Suprapubic skin (tissue), 4 donors: ENCODE measurements around the gene ARID5A. TPM values are rescaled to one million over a fixed set of nuclear protein-coding genes. Genes with fewer than 3 reads are reported as not detected.

Experiments
- DNase-seq, 2 donors: peaks; one replicate each; pipeline ENCODE4 v3.0.0-alpha.2; 2019; ENCODE audit warnings: low spot score in 2 of 2
- H3K27ac ChIP-seq: fragments of 200-600 bp; sonication (generic); one replicate; pipeline ENCODE4 v1.5.1; 2019
- H3K27me3 ChIP-seq: fragments of 200-600 bp; sonication (generic); one replicate; pipeline ENCODE4 v1.5.1; 2019
- H3K36me3 ChIP-seq: fragments of 200-600 bp; sonication (generic); one replicate; pipeline ENCODE4 v1.5.1; 2019
- H3K4me1 ChIP-seq: fragments of 200-600 bp; sonication (generic); one replicate; pipeline ENCODE4 v1.5.1; 2019
- H3K4me3 ChIP-seq: fragments of 200-600 bp; sonication (generic); one replicate; pipeline ENCODE4 v1.5.1; 2019; ENCODE audit warnings: mild to moderate bottlenecking
- H3K9me3 ChIP-seq: fragments of 200-600 bp; sonication (generic); one replicate; pipeline ENCODE4 v1.5.1; 2019
- CTCF ChIP-seq, 2 donors: fragments of 200-600 bp in 1 of 2; fragments of 450-650 bp in 1 of 2; sonication (generic) in 1 of 2; IDR thresholded peaks; one replicate each; pipeline ENCODE4 v1.5.1; 2016 to 2019; ENCODE audit warnings: antibody characterized with exemption in 2 of 2, mild to moderate bottlenecking in 1 of 2, moderate library complexity in 1 of 2
- EP300 ChIP-seq: sonication (generic); formaldehyde crosslinking; IDR thresholded peaks from one replicate; pipeline ENCODE4 v1.6.1; 2017; ENCODE audit warnings: antibody characterized with exemption
- POLR2A ChIP-seq, 2 donors: fragments of 450-650 bp; IDR thresholded peaks; one replicate each; pipeline ENCODE4 v1.6.1; 2017; ENCODE audit warnings: antibody characterized with exemption in 2 of 2, mild to moderate bottlenecking in 2 of 2, moderate library complexity in 2 of 2
- POLR2AphosphoS5 ChIP-seq, 3 donors: sonication (generic); formaldehyde crosslinking; IDR thresholded peaks; one replicate each; pipeline ENCODE4 v1.6.1; 2017; ENCODE audit warnings: antibody characterized with exemption in 3 of 3
- WGBS: methylation state at CpG from one replicate; pipeline ENCODE4 v1.1.5; 2018; 5-methylcytosine and 5-hydroxymethylcytosine counted together
- total RNA-seq, 4 donors: library from RNA; depleted of rRNA; stranded (reverse); fragments of >200 nt; gene quantifications; one replicate each; pipeline ENCODE4 v1.1.0, GENCODE V29; 2016

The ARID5A gene, protein sequence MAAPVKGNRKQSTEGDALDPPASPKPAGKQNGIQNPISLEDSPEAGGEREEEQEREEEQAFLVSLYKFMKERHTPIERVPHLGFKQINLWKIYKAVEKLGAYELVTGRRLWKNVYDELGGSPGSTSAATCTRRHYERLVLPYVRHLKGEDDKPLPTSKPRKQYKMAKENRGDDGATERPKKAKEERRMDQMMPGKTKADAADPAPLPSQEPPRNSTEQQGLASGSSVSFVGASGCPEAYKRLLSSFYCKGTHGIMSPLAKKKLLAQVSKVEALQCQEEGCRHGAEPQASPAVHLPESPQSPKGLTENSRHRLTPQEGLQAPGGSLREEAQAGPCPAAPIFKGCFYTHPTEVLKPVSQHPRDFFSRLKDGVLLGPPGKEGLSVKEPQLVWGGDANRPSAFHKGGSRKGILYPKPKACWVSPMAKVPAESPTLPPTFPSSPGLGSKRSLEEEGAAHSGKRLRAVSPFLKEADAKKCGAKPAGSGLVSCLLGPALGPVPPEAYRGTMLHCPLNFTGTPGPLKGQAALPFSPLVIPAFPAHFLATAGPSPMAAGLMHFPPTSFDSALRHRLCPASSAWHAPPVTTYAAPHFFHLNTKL
- 10 to 100 TPM; 11.4 to 22.4 (median 15.0) TPM for total RNA-seq

- no peaks in the 10 kb centered on the region for H3K36me3 ChIP-seq
- H3K9me3 ChIP-seq = no peaks in the 10 kb centered on the region
- peaks cover 87% of the 10 kb centered on the region for H3K4me1 ChIP-seq
- peak; percentile 69 to 97 for TF ChIP-seq POLR2A (IDR thresholded peaks at IDR 0.05)
- no peak for TF ChIP-seq POLR2AphosphoS5 (IDR thresholded peaks at IDR 0.05)
- peak; percentile 5 to 33 for TF ChIP-seq CTCF (IDR thresholded peaks at IDR 0.05)
- peak within 1 kb of the TSS; percentile 86 for H3K27ac ChIP-seq
- 0% methylated on average over 19 of the region's 69 CpGs for WGBS
- H3K27me3 ChIP-seq = no peaks in the 10 kb centered on the region
- H3K4me3 ChIP-seq = peak within 1 kb of the TSS; percentile 62
- peak; percentile 95 to 97 for DNase-seq
Observed at GRCh38 chr2:96536445-96537065, at the start of gene ARID5A. ARID5A (plus strand) TSS chr2:96536752; CDS start chr2:96536827, 75 bp downstream.

DNA sequence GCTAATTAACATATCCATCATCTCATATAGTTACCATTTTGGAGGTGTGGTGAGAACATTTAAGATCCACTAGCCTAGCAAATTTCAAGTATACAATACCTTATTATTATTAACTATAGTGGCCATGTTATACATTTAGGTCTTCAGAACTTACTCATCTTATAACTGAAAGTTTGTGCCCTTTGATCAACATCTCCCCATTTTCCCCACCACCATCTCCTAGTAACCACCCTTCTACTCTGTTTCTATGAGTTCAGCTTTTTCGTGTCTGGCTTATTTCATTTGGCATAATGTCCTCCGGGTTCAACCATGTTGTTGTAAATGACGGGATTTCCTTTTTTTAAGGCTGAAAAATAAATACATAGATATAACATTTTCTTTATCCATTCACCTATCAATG is 47.3 kb upstream of the ARID5A start:
- no peak overlapping the region for H3K27ac ChIP-seq
- WGBS = 91% methylated on average over 3 of the region's 3 CpGs
- peaks cover 17% of the 10 kb centered on the region for H3K4me1 ChIP-seq
- H3K27me3 ChIP-seq = no peaks in the 10 kb centered on the region
- no peak for DNase-seq
- H3K36me3 ChIP-seq = no peaks in the 10 kb centered on the region
- H3K9me3 ChIP-seq = no peaks in the 10 kb centered on the region
- no peak for TF ChIP-seq POLR2A (IDR thresholded peaks at IDR 0.05)
- no peak for TF ChIP-seq CTCF (IDR thresholded peaks at IDR 0.05)
- no peak for TF ChIP-seq EP300
- no peak for TF ChIP-seq POLR2AphosphoS5 (IDR thresholded peaks at IDR 0.05)
- no peak overlapping the region for H3K4me3 ChIP-seq

DNA sequence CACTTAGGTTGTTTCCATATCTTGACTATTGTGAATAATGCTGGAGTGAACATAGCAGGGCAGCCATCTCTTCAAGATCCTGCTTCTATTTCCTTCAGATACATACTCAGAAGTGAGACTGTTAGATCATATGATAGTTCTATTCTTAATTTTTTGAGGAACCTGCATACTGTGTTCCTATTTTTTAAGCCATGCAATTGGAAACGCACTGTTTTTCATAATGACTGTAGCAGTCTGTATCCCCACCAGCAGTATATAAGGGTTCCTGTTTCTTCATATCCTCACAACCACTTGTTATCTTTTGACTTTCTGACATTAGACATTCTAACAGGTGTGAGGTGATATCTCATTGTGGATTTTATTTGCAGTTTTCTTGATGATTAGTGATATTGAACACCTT is 46.9 kb upstream of the ARID5A start:
- H3K27ac ChIP-seq = no peak overlapping the region
- H3K36me3 ChIP-seq = no peaks in the 10 kb centered on the region
- peaks cover 4% of the 10 kb centered on the region for H3K9me3 ChIP-seq
- peaks cover 17% of the 10 kb centered on the region for H3K4me1 ChIP-seq
- TF ChIP-seq EP300 (no peak), CTCF (IDR thresholded peaks at IDR 0.05) (no peak), POLR2AphosphoS5 (IDR thresholded peaks at IDR 0.05) (no peak), POLR2A (IDR thresholded peaks at IDR 0.05) (no peak)
- WGBS = 76% methylated on average over 1 of the region's 1 CpG
- DNase-seq = no peak
- no peak overlapping the region for H3K4me3 ChIP-seq
- no peaks in the 10 kb centered on the region for H3K27me3 ChIP-seq

- H3K9me3 ChIP-seq = peaks cover 9% of the 10 kb centered on the region
- H3K27me3 ChIP-seq = no peaks in the 10 kb centered on the region
- DNase-seq = no peak
- H3K4me1 ChIP-seq = no peaks in the 10 kb centered on the region
- H3K27ac ChIP-seq = no peak overlapping the region
- H3K36me3 ChIP-seq = no peaks in the 10 kb centered on the region
- no peak overlapping the region for H3K4me3 ChIP-seq
- WGBS = 86% methylated on average over 1 of the region's 1 CpG
- no peak for TF ChIP-seq EP300
- TF ChIP-seq POLR2AphosphoS5 (IDR thresholded peaks at IDR 0.05) = no peak
- no peak for TF ChIP-seq POLR2A (IDR thresholded peaks at IDR 0.05)
- TF ChIP-seq CTCF (IDR thresholded peaks at IDR 0.05) = no peak
Observed at GRCh38 chr2:96491860-96492497, 44.6 kb upstream of the ARID5A start.
